K562 (cell line): ENCODE data around the gene RGS17. TPM values are rescaled to one million over a fixed set of nuclear protein-coding genes. Genes with fewer than 3 reads are reported as not detected.

Source experiments
- ATAC-seq: fragments of 200-7000 bp; cut with Tn5 transposase; 3 replicates; pipeline ENCODE4 v1.9.1; 2020; ENCODE audit warnings: moderate library complexity
- BruUV-seq: library from RNA; stranded (reverse); fragments of 400-500 nt; replicated peaks from 2 replicates; lab custom pipeline; 2021; lab: Mats Ljungman, UMichigan
- CTCF ChIA-PET: fragments of 300-600 bp; formaldehyde crosslinking; extraction: SDS; loops from one replicate; lab custom pipeline; 2021; ENCODE audit warnings: low intra/inter-chr PET ratio; lab: Yijun Ruan, JAX
- POLR2A ChIA-PET: fragments of 300-600, 350-650 bp; sonication (Branson Sonifier 250); formaldehyde crosslinking; extraction: SDS; loops from one replicate; lab custom pipeline; 2021; ENCODE audit warnings: antibody characterized with exemption, inconsistent platforms; lab: Yijun Ruan, JAX
- DNase-seq, 4 experiments: peaks; one replicate each; pipeline versions ENCODE4 v3.0.0 to v3.0.0-alpha.2; 2011 to 2018; ENCODE audit warnings: low spot score in 3 of 4, mixed read lengths in 3 of 4; ENCODE audit errors: extremely low read depth in 1 of 4
- FAIRE-seq: peaks from 2 replicates; lab custom pipeline; 2011; peaks lifted over from hg19 to GRCh38; lab: Jason Lieb, UNC
- H2AFZ ChIP-seq: 2 replicates; pipeline ENCODE4 v1.6.0; 2011; ENCODE audit warnings: low read depth, low read length, control low read depth, inconsistent platforms
- H3K27ac ChIP-seq: fragments of 200-600 bp; 3 replicates; pipeline ENCODE4 v1.8.0; 2011; ENCODE audit warnings: low read depth, mild to moderate bottlenecking, control low read depth, inconsistent platforms, low read length, moderate library complexity, mixed read lengths; ENCODE audit errors: extremely low read depth
- H3K27me3 ChIP-seq, 2 experiments: fragments of 300-600 bp in 1 of 2; 2 replicates in 1 of 2; 3 replicates in 1 of 2; pipeline versions ENCODE4 v1.6.0 to v1.8.0; 2011; ENCODE audit warnings: inconsistent platforms in 2 of 2, low read length in 2 of 2, mild to moderate bottlenecking in 1 of 2, mixed read lengths in 1 of 2, moderate library complexity in 1 of 2; ENCODE audit not compliant: control insufficient read depth in 2 of 2, insufficient read depth in 2 of 2
- H3K36me3 ChIP-seq: fragments of 300-600 bp; 3 replicates; pipeline ENCODE4 v1.8.0; 2011; ENCODE audit warnings: mild to moderate bottlenecking, low read length, inconsistent platforms; ENCODE audit not compliant: control insufficient read depth, insufficient read depth
- H3K4me1 ChIP-seq, 2 experiments: fragments of 200-600 bp in 1 of 2; replicated peaks in 1 of 2; 2 replicates in 1 of 2; 3 replicates in 1 of 2; pipeline versions ENCODE4 v1.5.1 to v1.8.0; 2011; ENCODE audit warnings: inconsistent platforms in 2 of 2, low read length in 2 of 2, mild to moderate bottlenecking in 1 of 2, mixed read lengths in 1 of 2, moderate library complexity in 1 of 2; ENCODE audit not compliant: control insufficient read depth in 2 of 2, insufficient read depth in 2 of 2
- H3K4me2 ChIP-seq: 2 replicates; pipeline ENCODE4 v1.6.1; 2011; ENCODE audit warnings: low read length, control low read depth, inconsistent platforms, mixed read lengths; ENCODE audit not compliant: insufficient read depth
- H3K4me3 ChIP-seq: fragments of 200-600 bp; sonication (generic), shearing (Covaris generic); 2 replicates; pipeline ENCODE4 v1.5.1; 2016; ENCODE audit warnings: control low read depth, inconsistent platforms
- H3K79me2 ChIP-seq: fragments of 200-600 bp; 3 replicates; pipeline ENCODE4 v1.8.0; 2011; ENCODE audit warnings: low read length, inconsistent platforms; ENCODE audit not compliant: control insufficient read depth, insufficient read depth
- H3K9ac ChIP-seq, 2 experiments: 2 replicates each; pipeline versions ENCODE4 v1.6.0 to v1.6.1; 2011; ENCODE audit warnings: low read depth in 2 of 2, low read length in 2 of 2, control low read depth in 1 of 2, inconsistent platforms in 1 of 2, mild to moderate bottlenecking in 1 of 2, mixed read lengths in 1 of 2; ENCODE audit not compliant: insufficient read depth in 1 of 2
- H3K9me1 ChIP-seq: one replicate; pipeline ENCODE4 v1.6.0; 2011; ENCODE audit warnings: inconsistent platforms, mild to moderate bottlenecking, low read length, moderate library complexity; ENCODE audit not compliant: control insufficient read depth, insufficient read depth
- H3K9me3 ChIP-seq: replicated peaks from 2 replicates; pipeline ENCODE4 v1.5.1; 2011; ENCODE audit warnings: low read depth, low read length, inconsistent platforms; ENCODE audit not compliant: control insufficient read depth, insufficient read depth
- H4K20me1 ChIP-seq: replicated peaks from 2 replicates; pipeline ENCODE4 v1.6.1; 2011; ENCODE audit warnings: low read length, inconsistent platforms, mixed read lengths; ENCODE audit not compliant: control insufficient read depth, insufficient read depth
- HDAC2 ChIP-seq: fragments of 450-650 bp; IDR thresholded peaks from 2 replicates; pipeline ENCODE4 v1.6.1; 2016; ENCODE audit warnings: mild to moderate bottlenecking
- SETDB1 ChIP-seq: IDR thresholded peaks from one replicate; pipeline ENCODE4 v1.6.1; 2012; ENCODE audit warnings: low read length, control low read depth, inconsistent platforms
- ZBED1 ChIP-seq: IDR thresholded peaks from 2 replicates; pipeline ENCODE4 v1.6.1; 2014
- WGBS: fragments of 100-300 bp; shearing (Covaris generic); methylation state at CpG from one replicate; pipeline ENCODE4 v1.1.6; 2016; ENCODE audit warnings: low coverage, mixed read lengths; ENCODE audit not compliant: insufficient coverage; ENCODE audit errors: missing lambda C conversion rate; 5-methylcytosine and 5-hydroxymethylcytosine counted together
- in situ Hi-C: fragments of 300-500 bp; cut with MboI; formaldehyde crosslinking; loops from 4 replicates; pipeline ENCODE4 v1.15.0; 2018; ENCODE audit warnings: inconsistent platforms, mixed read lengths
- intact Hi-C: fragments of 100-400 bp; cut with micrococcal nuclease; formaldehyde crosslinking; loops from 2 replicates; pipeline ENCODE4 v1.14.2; 2022
- polyA plus RNA-seq, 8 experiments: library from polyadenylated mRNA; depleted of rRNA in 4 of 8; stranded (reverse) in 5 of 8; unstranded in 3 of 8; fragments of >200 nt; fragmentation: Nextera tagmentation in 2 of 8; fragmentation: Illumina TruSeq in 1 of 8; extraction: Ambion mirVana in 2 of 8; extraction: Trizol in 1 of 8; gene quantifications; 2 replicates each; pipeline versions ENCODE4 v1.2.1 to v1.2.3, GENCODE V29; 2011 to 2014; ENCODE audit warnings: inconsistent platforms in 1 of 8, missing spikeins in 1 of 8
- total RNA-seq, 7 experiments: library from RNA; depleted of rRNA in 6 of 7; stranded (reverse); fragments of >200 nt in 6 of 7; fragmentation: Illumina TruSeq in 2 of 7; extraction: Trizol in 2 of 7; gene quantifications; 2 replicates each; pipeline versions ENCODE4 v1.2.1 to v1.2.3, GENCODE V29; 2011 to 2021; ENCODE audit warnings: low replicate concordance in 1 of 7
- TF ChIP-seq, protein P1 (sequence below): sonication (generic); formaldehyde crosslinking; IDR thresholded peaks from 2 replicates; pipeline ENCODE4 v1.8.1; 2023; ENCODE audit warnings: missing genetic modification reagents, mild to moderate bottlenecking, borderline replicate concordance

The RGS17 gene
- total and polyA plus RNA-seq, 9 of the 15 experiments (the other 6 are each of a cell fraction or from before 2014, with no cell fraction given), result 0.01 to 0.14 (median 0.08) TPM; not detected in 6

DNA sequence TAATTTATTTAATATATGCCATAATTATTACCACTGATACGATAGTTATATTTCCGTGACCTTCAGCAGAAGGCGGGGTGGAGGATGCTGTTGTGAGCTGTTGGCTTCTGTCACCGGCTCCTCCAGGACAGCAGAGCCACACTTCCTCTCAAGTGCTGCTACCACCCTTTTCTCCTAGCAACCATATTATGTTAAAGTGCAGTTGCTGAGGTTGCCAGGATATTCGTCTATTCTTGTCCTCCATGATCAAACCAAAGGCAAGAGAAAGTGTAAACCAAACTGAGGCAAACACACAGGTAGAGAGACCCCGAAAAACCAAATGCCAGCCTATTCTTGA lies 27.8 kb downstream of the RGS17 start:
- 2% methylated on average over 6 of the region's 6 CpGs for WGBS
- Histone ChIP-seq H3K36me3 (no peaks in the 10 kb centered on the region), H3K9ac (no peak overlapping the region), H3K79me2 (no peaks in the 10 kb centered on the region), H2AFZ (no peak overlapping the region)
- intact Hi-C loops, result no loop called here
- no peak for DNase-seq
- TF ChIP-seq HDAC2, result no peak
- no peak for TF ChIP-seq ZBED1
- TF ChIP-seq, protein P1, sequence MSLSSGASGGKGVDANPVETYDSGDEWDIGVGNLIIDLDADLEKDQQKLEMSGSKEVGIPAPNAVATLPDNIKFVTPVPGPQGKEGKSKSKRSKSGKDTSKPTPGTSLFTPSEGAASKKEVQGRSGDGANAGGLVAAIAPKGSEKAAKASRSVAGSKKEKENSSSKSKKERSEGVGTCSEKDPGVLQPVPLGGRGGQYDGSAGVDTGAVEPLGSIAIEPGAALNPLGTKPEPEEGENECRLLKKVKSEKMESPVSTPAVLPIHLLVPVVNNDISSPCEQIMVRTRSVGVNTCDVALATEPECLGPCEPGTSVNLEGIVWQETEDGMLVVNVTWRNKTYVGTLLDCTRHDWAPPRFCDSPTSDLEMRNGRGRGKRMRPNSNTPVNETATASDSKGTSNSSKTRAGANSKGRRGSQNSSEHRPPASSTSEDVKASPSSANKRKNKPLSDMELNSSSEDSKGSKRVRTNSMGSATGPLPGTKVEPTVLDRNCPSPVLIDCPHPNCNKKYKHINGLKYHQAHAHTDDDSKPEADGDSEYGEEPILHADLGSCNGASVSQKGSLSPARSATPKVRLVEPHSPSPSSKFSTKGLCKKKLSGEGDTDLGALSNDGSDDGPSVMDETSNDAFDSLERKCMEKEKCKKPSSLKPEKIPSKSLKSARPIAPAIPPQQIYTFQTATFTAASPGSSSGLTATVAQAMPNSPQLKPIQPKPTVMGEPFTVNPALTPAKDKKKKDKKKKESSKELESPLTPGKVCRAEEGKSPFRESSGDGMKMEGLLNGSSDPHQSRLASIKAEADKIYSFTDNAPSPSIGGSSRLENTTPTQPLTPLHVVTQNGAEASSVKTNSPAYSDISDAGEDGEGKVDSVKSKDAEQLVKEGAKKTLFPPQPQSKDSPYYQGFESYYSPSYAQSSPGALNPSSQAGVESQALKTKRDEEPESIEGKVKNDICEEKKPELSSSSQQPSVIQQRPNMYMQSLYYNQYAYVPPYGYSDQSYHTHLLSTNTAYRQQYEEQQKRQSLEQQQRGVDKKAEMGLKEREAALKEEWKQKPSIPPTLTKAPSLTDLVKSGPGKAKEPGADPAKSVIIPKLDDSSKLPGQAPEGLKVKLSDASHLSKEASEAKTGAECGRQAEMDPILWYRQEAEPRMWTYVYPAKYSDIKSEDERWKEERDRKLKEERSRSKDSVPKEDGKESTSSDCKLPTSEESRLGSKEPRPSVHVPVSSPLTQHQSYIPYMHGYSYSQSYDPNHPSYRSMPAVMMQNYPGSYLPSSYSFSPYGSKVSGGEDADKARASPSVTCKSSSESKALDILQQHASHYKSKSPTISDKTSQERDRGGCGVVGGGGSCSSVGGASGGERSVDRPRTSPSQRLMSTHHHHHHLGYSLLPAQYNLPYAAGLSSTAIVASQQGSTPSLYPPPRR (CRISPR knock-in tag), result no peak
- no peak for TF ChIP-seq SETDB1
- TF ChIP-seq, all 486 proteins: peak for 0
- Histone ChIP-seq H3K4me2 (no peak overlapping the region), H3K27me3 (no peaks in the 10 kb centered on the region), H4K20me1 (no peaks in the 10 kb centered on the region), H3K27ac (no peak overlapping the region), H3K9me3 (0 out of 2 replicates have a peak, but pooled peaks cover 2% of the 10 kb centered on the region), H3K9me1 (no peaks in the 10 kb centered on the region), H3K4me3 (no peak overlapping the region), H3K4me1 (no peaks in the 10 kb centered on the region)
- FAIRE-seq, result no peak
- no peak for ATAC-seq
- in situ Hi-C loops, result no loop called here
- ChIA-PET POLR2A (no interaction called here), CTCF (no interaction called here)
- BruUV-seq, result no TSS peak
